Esophagus mucosa (tissue), 1 donor: ENCODE results near the gene CLCNKB. TPM values are rescaled to one million over a fixed set of nuclear protein-coding genes. Genes with fewer than 3 reads are reported as not detected.
"Not testable (repeated sequence)": the region's sequence is repeated elsewhere in the genome, so short reads cannot be mapped to it uniquely, and the experiment has no call there.

ENCODE experiments used
- ATAC-seq: fragments of 200-7000 bp; cut with Tn5 transposase; one replicate; pipeline ENCODE4 v1.9.1; 2020
- total RNA-seq: library from RNA; stranded (reverse); gene quantifications from one replicate; pipeline ENCODE4 v1.2.4, GENCODE V29; 2023
- donor health status: DM: yes; HTN: yes; CAD: no.

The CLCNKB gene
- total RNA-seq, 1 donor from 2014 or later: not detected

- ATAC-seq: no peak
Measured at GRCh38 chr1:16015491-16015890, 28.1 kb upstream of the CLCNKB start.

GRCh38 chr1:16015960-16016901, 27.4 kb upstream of the CLCNKB start:
- no peak for ATAC-seq

- no peak for ATAC-seq
Measured at GRCh38 chr1:16017076-16017460, 26.5 kb upstream of the CLCNKB start.

- peak; percentile 9 for ATAC-seq
Measured at GRCh38 chr1:16017461-16018303, 25.9 kb upstream of the CLCNKB start, which contains the start of gene HSPB7. Gene HSPB7, minus strand, starts transcription at chr1:16018043. Its CDS starts 80 bp downstream, at chr1:16017963.

GRCh38 chr1:16018308-16018707, 25.3 kb upstream of the CLCNKB start:
- ATAC-seq: no peak

- ATAC-seq: no peak
Measured at GRCh38 chr1:16018749-16019643, 24.6 kb upstream of the CLCNKB start.

GRCh38 chr1:16019644-16020277, 23.8 kb upstream of the CLCNKB start:
- ATAC-seq: no peak

GRCh38 chr1:16020325-16020724, 23.3 kb upstream of the CLCNKB start:
- no peak for ATAC-seq

GRCh38 chr1:16020878-16021277, 22.7 kb upstream of the CLCNKB start:
- not testable (repeated sequence) for ATAC-seq

GRCh38 chr1:16021681-16022080, 21.9 kb upstream of the CLCNKB start, which contains the start of gene CLCNKA:
Gene CLCNKA, plus strand, starts transcription at chr1:16022036. Its CDS starts 584 bp downstream, at chr1:16022620.
- no peak for ATAC-seq

GRCh38 chr1:16022393-16022792, 21.2 kb upstream of the CLCNKB start:
- ATAC-seq: no peak

GRCh38 chr1:16023050-16023653, 20.4 kb upstream of the CLCNKB start:
- ATAC-seq: no peak

- ATAC-seq: not testable (repeated sequence)
Measured at GRCh38 chr1:16026302-16026701, 17.3 kb upstream of the CLCNKB start.

- ATAC-seq: no peak
Measured at GRCh38 chr1:16026723-16027484, 16.7 kb upstream of the CLCNKB start.

- no peak for ATAC-seq
Measured at GRCh38 chr1:16028237-16029002, 15.2 kb upstream of the CLCNKB start.

GRCh38 chr1:16029003-16029268, 14.6 kb upstream of the CLCNKB start:
- ATAC-seq: not testable (repeated sequence)

GRCh38 chr1:16029288-16029687, 14.3 kb upstream of the CLCNKB start:
- ATAC-seq: no peak

GRCh38 chr1:16031551-16031950, 12.0 kb upstream of the CLCNKB start:
- no peak for ATAC-seq

GRCh38 chr1:16032388-16033102, 11.0 kb upstream of the CLCNKB start:
- peak; percentile 79 for ATAC-seq
